22Rv1 (cell line): ENCODE measurements around the gene ERLIN1.

Experiments
- CTCF ChIP-seq: fragments of 450-650 bp; IDR thresholded peaks from 2 replicates; pipeline ENCODE4 v1.5.1; 2017; ENCODE audit warnings: mild to moderate bottlenecking
- ZFX ChIP-seq: fragments of 450-650 bp; IDR thresholded peaks from 2 replicates; pipeline ENCODE4 v1.6.1; 2017; ENCODE audit warnings: antibody characterized with exemption, borderline replicate concordance

GRCh38 chr10:100174699-100175677 is 10.8 kb downstream of the ERLIN1 start:
- TF ChIP-seq CTCF (no peak), ZFX (no peak)
